ENCODE results near the gene SARNP. TPM values are rescaled to one million over a fixed set of nuclear protein-coding genes. Genes with fewer than 3 reads are reported as not detected.

Gene SARNP, protein sequence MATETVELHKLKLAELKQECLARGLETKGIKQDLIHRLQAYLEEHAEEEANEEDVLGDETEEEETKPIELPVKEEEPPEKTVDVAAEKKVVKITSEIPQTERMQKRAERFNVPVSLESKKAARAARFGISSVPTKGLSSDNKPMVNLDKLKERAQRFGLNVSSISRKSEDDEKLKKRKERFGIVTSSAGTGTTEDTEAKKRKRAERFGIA
- total RNA-seq: 10 to 100 TPM; 56.6 to 69.3 (median 64.0) TPM

- TF ChIP-seq, protein P1, sequence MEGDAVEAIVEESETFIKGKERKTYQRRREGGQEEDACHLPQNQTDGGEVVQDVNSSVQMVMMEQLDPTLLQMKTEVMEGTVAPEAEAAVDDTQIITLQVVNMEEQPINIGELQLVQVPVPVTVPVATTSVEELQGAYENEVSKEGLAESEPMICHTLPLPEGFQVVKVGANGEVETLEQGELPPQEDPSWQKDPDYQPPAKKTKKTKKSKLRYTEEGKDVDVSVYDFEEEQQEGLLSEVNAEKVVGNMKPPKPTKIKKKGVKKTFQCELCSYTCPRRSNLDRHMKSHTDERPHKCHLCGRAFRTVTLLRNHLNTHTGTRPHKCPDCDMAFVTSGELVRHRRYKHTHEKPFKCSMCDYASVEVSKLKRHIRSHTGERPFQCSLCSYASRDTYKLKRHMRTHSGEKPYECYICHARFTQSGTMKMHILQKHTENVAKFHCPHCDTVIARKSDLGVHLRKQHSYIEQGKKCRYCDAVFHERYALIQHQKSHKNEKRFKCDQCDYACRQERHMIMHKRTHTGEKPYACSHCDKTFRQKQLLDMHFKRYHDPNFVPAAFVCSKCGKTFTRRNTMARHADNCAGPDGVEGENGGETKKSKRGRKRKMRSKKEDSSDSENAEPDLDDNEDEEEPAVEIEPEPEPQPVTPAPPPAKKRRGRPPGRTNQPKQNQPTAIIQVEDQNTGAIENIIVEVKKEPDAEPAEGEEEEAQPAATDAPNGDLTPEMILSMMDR (IDR thresholded peaks at IDR 0.05; ENCODE audit: low read depth): no peak
Measured at GRCh38 chr12:55817345-55818139, at the start of gene SARNP, which contains the start of gene ORMDL2. Gene SARNP, minus strand, starts transcription at chr12:55817724. Its CDS starts 23 bp downstream, at chr12:55817701. Gene ORMDL2, plus strand, starts transcription at chr12:55818041. Its CDS starts 959 bp downstream, at chr12:55819000.

DNA sequence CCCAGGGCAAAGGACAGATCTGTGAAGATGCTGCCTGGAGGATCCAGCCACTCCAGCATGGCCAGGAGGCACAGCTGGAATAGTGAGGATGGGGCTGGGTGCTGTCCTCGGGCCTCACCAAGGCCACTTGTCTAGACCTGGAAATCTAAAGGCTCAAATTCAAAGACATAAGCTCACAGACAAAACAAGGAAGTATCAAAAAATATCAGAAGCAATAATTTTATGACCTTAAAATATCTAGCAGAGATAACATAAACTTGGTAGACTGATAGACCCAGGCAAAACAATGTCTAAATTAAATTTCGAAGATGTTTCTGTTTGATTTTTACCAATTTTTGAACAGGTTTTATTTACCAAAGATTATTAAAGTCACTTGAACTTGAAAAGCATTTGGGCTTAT lies 47.8 kb upstream of the SARNP start:
- TF ChIP-seq, protein P1 (IDR thresholded peaks at IDR 0.05; ENCODE audit: low read depth): no peak

DNA sequence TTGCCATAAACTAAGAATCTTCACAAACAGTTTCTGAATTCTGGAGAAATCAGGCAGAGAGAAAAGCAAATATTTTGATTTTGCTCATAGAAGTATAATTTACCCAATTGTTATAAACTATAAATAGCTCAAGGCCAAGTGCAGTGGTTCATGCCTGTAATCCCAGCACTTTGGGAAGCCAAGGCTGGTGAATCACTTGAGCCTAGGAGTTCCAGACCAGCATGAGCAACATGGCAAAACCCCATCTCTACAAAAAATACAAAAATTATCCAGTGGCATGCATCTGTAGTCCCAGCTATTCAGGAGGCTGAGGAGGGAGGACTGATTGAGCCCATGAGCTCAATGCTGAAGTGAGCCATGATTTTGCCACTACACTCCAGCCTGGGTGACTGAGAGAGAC lies 44.8 kb upstream of the SARNP start:
- TF ChIP-seq, protein P1 (IDR thresholded peaks at IDR 0.05; ENCODE audit: low read depth): no peak

DNA sequence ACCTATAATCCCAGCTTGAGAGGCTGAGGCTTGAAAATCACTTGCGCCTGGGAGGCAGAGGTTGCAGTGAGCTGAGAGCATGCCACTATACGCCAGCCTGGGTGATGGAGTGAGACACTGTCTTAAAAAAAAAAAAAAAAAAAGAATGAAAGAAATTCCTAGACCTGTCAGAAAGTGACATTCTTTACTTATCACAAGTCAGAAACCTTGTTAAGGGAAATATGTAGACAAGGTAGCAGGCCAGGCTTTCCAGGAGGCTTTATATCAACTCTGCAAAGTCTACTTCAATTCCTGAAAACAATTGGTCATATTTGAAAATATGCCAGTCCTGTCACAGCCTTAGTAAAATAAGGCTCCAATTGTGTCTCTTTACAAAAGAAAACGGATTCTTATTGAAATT lies 44.3 kb upstream of the SARNP start:
- TF ChIP-seq, protein P1 (IDR thresholded peaks at IDR 0.05; ENCODE audit: low read depth): no peak

DNA sequence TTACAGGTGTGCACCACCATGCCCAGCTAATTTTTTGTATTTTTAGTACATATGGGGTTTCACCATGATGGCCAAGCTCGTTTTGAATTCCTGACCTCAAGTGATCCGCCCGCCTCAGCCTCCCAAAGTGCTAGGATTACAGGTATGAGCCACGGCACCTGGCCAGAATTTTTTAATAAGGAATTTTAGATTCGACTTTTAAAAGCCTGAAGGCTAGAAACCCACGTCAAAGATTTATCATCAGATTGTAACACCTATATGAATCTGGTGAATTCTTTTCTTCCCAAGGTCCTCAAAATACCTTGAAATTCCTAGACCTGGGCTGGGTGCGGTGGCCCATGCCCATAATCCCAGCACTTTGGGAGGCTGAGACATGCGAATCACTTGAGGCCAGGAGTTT lies 43.9 kb upstream of the SARNP start:
- TF ChIP-seq, protein P1 (IDR thresholded peaks at IDR 0.05; ENCODE audit: low read depth): no peak

- TF ChIP-seq, protein P1 (IDR thresholded peaks at IDR 0.05; ENCODE audit: low read depth): no peak
Measured at GRCh38 chr12:55852740-55853139, 35.2 kb upstream of the SARNP start.

- TF ChIP-seq, protein P1 (IDR thresholded peaks at IDR 0.05; ENCODE audit: low read depth): no peak
Measured at GRCh38 chr12:55850893-55851292, 33.4 kb upstream of the SARNP start.
